Stimulated activated naive CD8-positive, alpha-beta T cell treated with anti-CD3 and anti-CD28 coated beads, Interleukin-15, amount 100 ng/mL, for 72 hours (primary cell): ENCODE measurements around the gene YLPM1.

Experiments
- ATAC-seq: fragments of 150-1000 bp; cut with Tn5 transposase; 2 replicates; pipeline ENCODE4 v1.10.0; 2021; ENCODE audit warnings: mild to moderate bottlenecking, moderate library complexity
- DNase-seq, 2 donors: peaks; one replicate each; pipeline ENCODE4 v3.0.0; 2021 to 2022
- H3K27ac Mint-ChIP-seq, 2 donors: one replicate each; pipeline ENCODE4 v1.8.0; 2022; ENCODE audit warnings: mild to moderate bottlenecking in 2 of 2, mixed read lengths in 2 of 2, moderate library complexity in 2 of 2
- H3K27me3 Mint-ChIP-seq: one replicate; pipeline ENCODE4 v1.8.0; 2022; ENCODE audit warnings: mixed read lengths
- H3K4me1 Mint-ChIP-seq: one replicate; pipeline ENCODE4 v1.8.0; 2022; ENCODE audit warnings: mild to moderate bottlenecking, mixed read lengths
- H3K4me3 Mint-ChIP-seq, 2 donors: one replicate each; pipeline ENCODE4 v1.8.0; 2022; ENCODE audit warnings: mild to moderate bottlenecking in 2 of 2, mixed read lengths in 2 of 2, moderate library complexity in 1 of 2
- H3K9me3 Mint-ChIP-seq, 2 donors: one replicate each; pipeline ENCODE4 v1.8.0; 2022; ENCODE audit warnings: mixed read lengths in 2 of 2

The YLPM1 gene

GRCh38 chr14:74848768-74849167, 85.7 kb downstream of the YLPM1 start:
- H3K4me1 Mint-ChIP-seq: peaks cover 43% of the 10 kb centered on the region
- ATAC-seq: no peak
- H3K9me3 Mint-ChIP-seq: no peaks in the 10 kb centered on the region
- no peaks in the 10 kb centered on the region for H3K27me3 Mint-ChIP-seq
- peak overlapping the region in 1 of 2 donors; percentile 34 for H3K27ac Mint-ChIP-seq
- no peak overlapping the region for H3K4me3 Mint-ChIP-seq
- DNase-seq: no peak

GRCh38 chr14:74852922-74853530, 89.9 kb downstream of the YLPM1 start:
- no peak overlapping the region for H3K27ac Mint-ChIP-seq
- no peaks in the 10 kb centered on the region for H3K9me3 Mint-ChIP-seq
- H3K27me3 Mint-ChIP-seq: no peaks in the 10 kb centered on the region
- H3K4me1 Mint-ChIP-seq: peaks cover 26% of the 10 kb centered on the region
- H3K4me3 Mint-ChIP-seq: no peak overlapping the region
- DNase-seq: no peak
- no peak for ATAC-seq

DNA sequence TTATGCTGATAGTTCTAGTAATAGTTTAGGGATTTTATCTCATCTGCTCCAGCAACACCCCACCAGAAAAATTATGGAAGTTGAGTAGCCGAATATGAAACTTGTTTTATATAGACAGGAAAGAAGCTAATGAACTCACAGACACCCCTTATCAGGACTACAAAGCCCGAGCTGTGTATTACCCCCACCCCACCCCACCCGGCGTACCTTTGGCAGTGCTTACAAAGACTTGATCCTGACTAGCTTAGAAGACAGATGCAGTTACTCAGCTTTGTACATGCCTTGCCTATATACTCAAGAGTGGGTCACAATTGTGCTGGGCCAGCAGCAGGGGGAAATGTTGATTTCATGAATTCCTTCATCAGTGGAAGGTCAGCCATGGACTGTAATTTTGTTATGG, 90.5 kb downstream of the YLPM1 start:
- H3K27ac Mint-ChIP-seq: no peak overlapping the region
- no peak overlapping the region for H3K4me3 Mint-ChIP-seq

GRCh38 chr14:74855021-74855420, 91.9 kb downstream of the YLPM1 start:
- Mint-ChIP-seq H3K9me3 (no peaks in the 10 kb centered on the region), H3K4me1 (peaks cover 23% of the 10 kb centered on the region), H3K27ac (no peak overlapping the region), H3K27me3 (no peaks in the 10 kb centered on the region), H3K4me3 (no peak overlapping the region)
- DNase-seq (no peak), ATAC-seq (no peak)

More for the DNA sequence above, 90.5 kb downstream of the YLPM1 start:
- H3K4me1 Mint-ChIP-seq: peaks cover 23% of the 10 kb centered on the region
- no peak for DNase-seq
- ATAC-seq: no peak
- H3K27me3 Mint-ChIP-seq: no peaks in the 10 kb centered on the region
- no peaks in the 10 kb centered on the region for H3K9me3 Mint-ChIP-seq

GRCh38 chr14:74855945-74856344, 92.8 kb downstream of the YLPM1 start:
- DNase-seq (no peak), ATAC-seq (no peak)
- Mint-ChIP-seq H3K9me3 (no peaks in the 10 kb centered on the region), H3K27me3 (no peaks in the 10 kb centered on the region), H3K4me1 (peaks cover 28% of the 10 kb centered on the region), H3K4me3 (no peak overlapping the region), H3K27ac (peak overlapping the region in 1 of 2 donors; percentile 80)

DNA sequence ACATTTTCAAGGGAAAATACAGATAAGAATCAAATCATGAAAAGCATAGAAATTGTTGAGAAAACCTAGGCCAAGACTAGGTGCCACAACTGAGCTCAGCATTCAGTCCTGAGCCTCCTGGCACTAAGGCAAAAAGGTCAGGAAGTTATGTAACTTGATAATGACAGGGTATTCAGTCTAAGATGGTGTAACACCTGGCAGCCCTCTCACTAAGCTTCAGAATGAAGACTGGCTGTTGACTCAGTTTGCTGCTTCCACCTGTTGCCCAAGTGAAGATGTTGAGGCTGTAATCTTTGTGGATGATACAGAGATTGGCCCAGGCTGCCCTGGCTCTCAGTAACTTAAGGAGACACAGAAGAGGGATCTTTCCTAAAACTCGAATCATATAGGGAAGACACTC, 93.2 kb downstream of the YLPM1 start:
- no peak for DNase-seq
- ATAC-seq: no peak
- peaks cover 28% of the 10 kb centered on the region for H3K4me1 Mint-ChIP-seq
- H3K27ac Mint-ChIP-seq: peak overlapping the region in 1 of 2 donors; percentile 80
- H3K9me3 Mint-ChIP-seq: no peaks in the 10 kb centered on the region
- H3K4me3 Mint-ChIP-seq: no peak overlapping the region
- H3K27me3 Mint-ChIP-seq: no peaks in the 10 kb centered on the region

DNA sequence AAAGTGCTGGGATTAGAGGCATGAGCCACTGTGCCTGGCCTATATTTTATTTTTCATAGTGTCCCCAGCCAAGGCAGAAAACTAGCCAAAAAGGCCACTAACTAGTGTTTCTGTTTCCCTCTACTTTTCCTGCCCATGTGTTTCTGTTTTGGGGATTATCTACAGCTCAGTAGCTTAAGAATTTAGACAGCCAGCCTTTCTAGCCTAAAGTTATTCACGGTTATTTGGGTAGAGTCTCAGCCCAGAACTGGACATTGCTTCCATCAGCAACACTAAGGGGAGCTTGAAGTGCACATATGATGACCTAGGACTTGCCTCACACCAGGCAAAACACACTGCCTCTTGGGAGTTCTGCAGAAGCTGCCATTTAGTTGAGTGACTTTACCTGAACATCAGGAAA, 94.9 kb downstream of the YLPM1 start:
- DNase-seq: no peak
- Mint-ChIP-seq H3K4me1 (peaks cover 20% of the 10 kb centered on the region), H3K9me3 (no peaks in the 10 kb centered on the region), H3K27me3 (no peaks in the 10 kb centered on the region), H3K27ac (no peak overlapping the region), H3K4me3 (no peak overlapping the region)
- no peak for ATAC-seq

- Mint-ChIP-seq H3K4me3 (no peak overlapping the region), H3K27ac (peak overlapping the region in 1 of 2 donors; percentile 36), H3K4me1 (peaks cover 12% of the 10 kb centered on the region), H3K9me3 (no peaks in the 10 kb centered on the region), H3K27me3 (no peaks in the 10 kb centered on the region)
- DNase-seq: no peak
- ATAC-seq: no peak
Measured at GRCh38 chr14:74859757-74860552, 96.8 kb downstream of the YLPM1 start.

DNA sequence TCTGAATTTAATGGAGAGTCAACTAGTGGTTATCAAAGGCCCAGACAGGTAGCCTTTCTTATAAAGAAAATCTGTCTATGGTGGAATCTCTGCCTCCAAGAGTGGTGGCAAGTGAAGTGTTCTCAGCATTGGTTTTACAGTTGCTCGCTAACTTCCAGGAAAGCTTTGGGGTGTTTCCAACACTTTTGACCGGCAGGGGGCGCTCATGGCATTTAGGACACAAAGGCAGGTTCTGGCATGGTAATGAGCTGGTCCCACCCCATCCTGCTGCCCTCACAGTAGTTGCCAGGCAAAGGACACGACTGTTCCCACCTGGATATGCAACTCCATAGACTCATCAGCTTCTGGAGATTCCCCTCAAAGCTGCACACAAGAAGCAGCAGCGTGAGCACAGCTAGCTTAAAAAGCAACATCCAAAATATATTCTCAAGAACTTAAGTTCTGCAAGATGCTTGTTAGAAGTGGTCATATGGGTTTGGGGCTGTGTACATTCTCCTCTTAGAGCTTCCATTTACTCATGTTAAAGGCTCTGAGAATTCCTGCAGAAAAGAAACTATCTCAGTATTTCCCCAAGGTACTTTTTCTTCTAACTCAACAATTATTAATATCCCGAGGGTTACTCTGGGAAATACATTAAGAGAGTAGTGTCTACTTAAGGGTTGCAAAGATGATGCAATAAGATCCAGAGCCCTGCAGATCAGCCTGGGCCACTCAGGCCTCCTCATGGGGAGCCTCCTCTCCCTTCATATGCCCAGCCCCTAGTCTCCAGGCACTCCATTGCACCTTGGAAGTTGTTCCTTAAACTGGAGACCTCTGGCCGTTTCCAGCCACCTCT, 98.0 kb downstream of the YLPM1 start:
- H3K27me3 Mint-ChIP-seq: no peaks in the 10 kb centered on the region
- H3K4me3 Mint-ChIP-seq: no peak overlapping the region
- no peaks in the 10 kb centered on the region for H3K9me3 Mint-ChIP-seq
- ATAC-seq (peak; percentile 85), DNase-seq (peak; percentile 85)
- H3K4me1 Mint-ChIP-seq: peaks cover 15% of the 10 kb centered on the region
- no peak overlapping the region for H3K27ac Mint-ChIP-seq

DNA sequence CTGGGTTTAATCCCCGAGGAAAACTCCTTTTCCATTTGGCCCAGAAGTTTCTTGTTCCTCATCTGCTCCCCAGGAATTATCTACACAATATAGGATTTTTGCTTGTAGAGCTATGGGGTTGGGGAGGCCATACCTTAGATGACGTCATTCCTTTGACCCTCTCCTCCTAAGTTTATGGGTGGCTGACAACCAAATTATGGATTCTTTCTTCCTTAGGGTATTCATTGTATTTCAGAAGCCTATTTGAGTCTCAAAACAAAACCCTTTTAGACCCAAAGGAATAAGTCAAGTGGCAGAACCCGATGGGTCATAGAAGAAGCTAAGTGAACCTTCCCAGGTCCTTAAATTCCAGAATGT, 98.6 kb downstream of the YLPM1 start:
- DNase-seq (no peak), ATAC-seq (no peak)
- no peak overlapping the region for H3K4me3 Mint-ChIP-seq
- H3K27me3 Mint-ChIP-seq: no peaks in the 10 kb centered on the region
- H3K4me1 Mint-ChIP-seq: peaks cover 21% of the 10 kb centered on the region
- no peaks in the 10 kb centered on the region for H3K9me3 Mint-ChIP-seq
- H3K27ac Mint-ChIP-seq: no peak overlapping the region

- H3K27me3 Mint-ChIP-seq: no peaks in the 10 kb centered on the region
- H3K27ac Mint-ChIP-seq: no peak overlapping the region
- no peaks in the 10 kb centered on the region for H3K9me3 Mint-ChIP-seq
- peaks cover 33% of the 10 kb centered on the region for H3K4me1 Mint-ChIP-seq
- H3K4me3 Mint-ChIP-seq: no peak overlapping the region
- no peak for ATAC-seq
- DNase-seq: no peak
Measured at GRCh38 chr14:74863274-74863673, 100.2 kb downstream of the YLPM1 start.

DNA sequence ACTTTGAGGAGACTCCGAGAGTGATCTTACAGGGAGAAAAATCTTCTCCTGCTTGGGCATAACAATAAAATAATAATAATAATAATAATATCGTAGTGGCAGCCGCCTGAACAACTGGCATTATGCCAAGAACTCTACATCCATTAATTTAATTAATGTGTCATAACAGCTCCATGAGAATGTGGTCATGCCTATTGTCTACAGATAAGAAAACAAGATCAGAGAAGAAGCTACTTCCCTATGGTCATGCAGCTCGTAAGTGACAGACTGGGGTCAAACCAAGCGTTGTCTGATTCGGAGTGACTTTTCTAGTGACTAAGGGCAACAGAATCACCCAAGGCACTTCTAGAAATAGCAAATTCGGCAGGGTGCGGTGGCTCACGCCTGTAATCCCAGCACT, 101.1 kb downstream of the YLPM1 start:
- Mint-ChIP-seq H3K27me3 (no peaks in the 10 kb centered on the region), H3K9me3 (no peaks in the 10 kb centered on the region), H3K27ac (no peak overlapping the region), H3K4me1 (peaks cover 33% of the 10 kb centered on the region), H3K4me3 (no peak overlapping the region)
- ATAC-seq (no peak), DNase-seq (no peak)

DNA sequence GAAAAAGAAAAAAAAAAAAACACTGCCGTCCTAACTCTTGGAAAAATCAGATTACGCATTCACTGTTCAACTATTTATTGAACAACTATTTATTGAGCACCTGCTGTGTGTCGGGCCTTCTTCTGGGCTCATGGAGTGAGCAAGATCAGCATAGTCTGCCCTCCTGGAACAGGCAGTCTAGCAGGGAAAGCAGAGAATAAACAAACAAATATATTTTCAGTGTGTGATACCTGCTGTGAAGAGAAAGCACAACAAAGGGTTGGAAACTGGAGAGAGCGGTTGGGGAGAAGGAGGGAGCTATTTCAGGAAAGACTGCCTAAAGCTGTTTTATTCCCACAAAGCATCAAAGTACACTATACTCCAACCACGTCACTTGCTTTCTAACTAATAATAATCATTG, 102.0 kb downstream of the YLPM1 start:
- H3K9me3 Mint-ChIP-seq: no peaks in the 10 kb centered on the region
- no peak for DNase-seq
- no peak overlapping the region for H3K4me3 Mint-ChIP-seq
- no peaks in the 10 kb centered on the region for H3K27me3 Mint-ChIP-seq
- no peak for ATAC-seq
- H3K4me1 Mint-ChIP-seq: peaks cover 33% of the 10 kb centered on the region
- H3K27ac Mint-ChIP-seq: no peak overlapping the region

DNA sequence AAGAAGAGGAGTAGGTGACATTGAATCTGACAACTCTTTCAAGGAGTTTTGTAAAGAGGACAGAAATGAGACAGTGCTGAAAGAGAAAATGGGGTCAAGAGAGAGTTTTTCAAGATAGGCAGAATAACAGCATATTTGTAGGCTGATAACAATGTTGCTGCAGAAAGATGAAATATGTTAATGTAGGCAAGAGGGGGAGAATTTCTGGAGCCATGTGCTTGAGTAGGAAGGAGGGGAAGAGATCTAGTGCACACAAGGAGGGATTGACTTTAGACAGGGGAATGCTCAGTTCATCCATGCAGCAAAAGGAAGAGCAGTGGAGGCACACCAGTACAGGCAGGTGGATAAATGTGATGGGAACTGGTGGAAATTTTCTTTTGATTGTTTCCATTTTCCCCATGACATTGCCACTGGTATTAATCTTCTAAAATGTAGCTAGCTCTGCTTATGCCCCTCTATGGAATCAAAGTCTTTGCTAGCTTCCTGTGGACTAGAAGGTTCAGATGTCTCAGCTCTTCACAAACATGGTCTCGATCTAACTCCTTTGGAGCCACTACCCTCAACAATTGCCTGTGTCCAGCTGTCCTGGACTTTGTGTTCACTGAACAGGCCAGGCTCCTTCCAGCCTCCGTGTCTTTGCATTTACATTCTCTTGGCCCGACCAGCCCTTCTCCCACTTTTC, 103.7 kb downstream of the YLPM1 start:
- Mint-ChIP-seq H3K4me1 (peaks cover 28% of the 10 kb centered on the region), H3K27ac (peak overlapping the region in 1 of 2 donors; percentile 60), H3K9me3 (no peaks in the 10 kb centered on the region), H3K4me3 (peak overlapping the region in 1 of 2 donors; percentile 3), H3K27me3 (no peaks in the 10 kb centered on the region)
- ATAC-seq (no peak), DNase-seq (no peak)

GRCh38 chr14:74867673-74868072, 104.6 kb downstream of the YLPM1 start:
- Mint-ChIP-seq H3K27me3 (no peaks in the 10 kb centered on the region), H3K4me1 (peaks cover 28% of the 10 kb centered on the region), H3K4me3 (peak overlapping the region; percentile 3 to 41), H3K27ac (peak overlapping the region in 1 of 2 donors; percentile 60), H3K9me3 (no peaks in the 10 kb centered on the region)
- peak; percentile 98 for ATAC-seq
- peak; percentile 50 to 68 for DNase-seq
